A549 (cell line): ENCODE data around the gene SORCS2.

Experiments
- CTCF ChIP-seq: fragments of >200 bp; sonication (Bioruptor Twin); formaldehyde crosslinking; IDR thresholded peaks from 3 replicates; pipeline ENCODE4 v1.5.1; 2016
- JUNB ChIP-seq: fragments of >200 bp; sonication (Bioruptor Twin); formaldehyde crosslinking; IDR thresholded peaks from 2 replicates; pipeline ENCODE4 v1.6.1; 2016
- POLR2A ChIP-seq: IDR thresholded peaks from 2 replicates; pipeline ENCODE4 v1.6.1; 2012; ENCODE audit warnings: mild to moderate bottlenecking, low read length
- RAD21 ChIP-seq, 2 experiments: fragments of >200 bp in 1 of 2; sonication (Bioruptor Twin) in 1 of 2; formaldehyde crosslinking in 1 of 2; IDR thresholded peaks in 1 of 2; conservative IDR thresholded peaks in 1 of 2; 2 replicates in 1 of 2; 3 replicates in 1 of 2; pipeline ENCODE4 v1.6.1; 2012 to 2018; ENCODE audit warnings: inconsistent platforms in 1 of 2
- RCOR1 ChIP-seq: fragments of 150-350 bp; IDR thresholded peaks from 2 replicates; pipeline ENCODE4 v1.6.1; 2014; ENCODE audit warnings: antibody characterized with exemption, low read length, low read depth
- REST ChIP-seq: fragments of 200-600 bp; sonication (generic); IDR thresholded peaks from 2 replicates; pipeline ENCODE4 v1.6.1; 2016; ENCODE audit warnings: antibody characterized with exemption, mild to moderate bottlenecking, moderate library complexity

GRCh38 chr4:7590189-7590588 lies 397.9 kb downstream of the SORCS2 start:
- TF ChIP-seq CTCF (no peak), REST (no peak), RCOR1 (no peak), RAD21 (conservative IDR thresholded peaks at IDR 0.05 in 1 of 2, IDR thresholded peaks at IDR 0.05 in 1 of 2) (no peak), POLR2A (no peak), JUNB (no peak)
